Right ventricle myocardium inferior (tissue), 1 donor: ENCODE measurements around the gene PACS2. TPM values are rescaled to one million over a fixed set of nuclear protein-coding genes. Genes with fewer than 3 reads are reported as not detected.
"Not testable (repeated sequence)": the region's sequence is repeated elsewhere in the genome, so short reads cannot be mapped to it uniquely, and the experiment has no call there.

ENCODE experiments used
- ATAC-seq: fragments of 200-7000 bp; cut with Tn5 transposase; one replicate; pipeline ENCODE4 v1.9.1; 2020; ENCODE audit warnings: mild to moderate bottlenecking, moderate library complexity
- DNase-seq: peaks from one replicate; pipeline ENCODE4 v3.0.0; 2021; ENCODE audit errors: missing footprints
- intact Hi-C: fragments of 100-400 bp; cut with DNase I; formaldehyde crosslinking; loops from one replicate; pipeline ENCODE4 v1.11.0; 2022
- total RNA-seq: library from RNA; stranded (reverse); fragmentation: NEBNext Ultra II Directional; extraction: Animal tissue kit (Norgen Biotek cat#: 25700); gene quantifications from one replicate; pipeline ENCODE4 v1.2.1, GENCODE V29; 2021
- donor health status: DM: no; HTN: yes; CAD: no; lungs with severe emphysema.

The PACS2 gene
- total RNA-seq, 1 donor from 2014 or later = 69.1 TPM

- DNase-seq = no peak
- intact Hi-C loops = no loop called here
- ATAC-seq = no peak
Observed at GRCh38 chr14:105355850-105356604, 41.5 kb downstream of the PACS2 start.

GRCh38 chr14:105356927-105357326 is 42.4 kb downstream of the PACS2 start:
- DNase-seq (no peak), ATAC-seq (no peak)
- intact Hi-C loops = no loop called here

- intact Hi-C loops = no loop called here
- DNase-seq (no peak), ATAC-seq (no peak)
Observed at GRCh38 chr14:105357626-105358025, 43.1 kb downstream of the PACS2 start.

DNA sequence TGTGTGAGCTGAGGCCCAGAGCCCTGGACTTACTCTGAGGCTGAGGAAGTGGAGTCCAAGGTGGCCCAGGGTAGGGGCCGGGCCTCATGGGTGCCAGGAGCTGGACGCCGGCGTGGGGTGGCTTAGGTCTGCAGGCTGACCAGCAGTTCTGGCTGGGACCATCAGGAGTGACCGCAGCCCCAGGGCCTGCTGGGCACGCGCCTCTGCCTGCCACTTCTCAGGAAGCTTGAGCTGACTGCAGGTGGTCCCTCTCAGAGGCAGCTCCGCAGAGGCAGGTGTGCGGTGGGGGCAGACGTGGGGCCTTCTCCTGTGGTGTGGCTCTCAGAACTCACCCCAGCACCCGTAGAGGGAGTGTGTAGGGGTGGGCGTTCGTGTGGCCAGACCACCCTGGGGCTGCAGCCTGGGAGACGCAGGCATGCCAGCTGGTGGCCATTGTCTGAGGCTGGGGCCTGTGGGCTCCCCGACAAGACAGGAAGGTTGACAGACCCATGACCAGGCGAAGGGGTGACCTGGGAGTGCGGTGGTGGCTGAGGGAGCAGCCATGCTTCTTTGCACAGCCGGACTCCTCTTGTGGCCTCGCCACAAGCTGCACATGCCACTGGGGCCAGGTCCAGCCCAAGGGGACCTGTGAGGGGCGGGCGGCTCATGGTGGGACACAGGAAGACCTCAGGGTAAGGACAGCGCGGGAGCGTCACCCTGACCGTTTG is 43.7 kb downstream of the PACS2 start:
- intact Hi-C loops = no loop called here
- DNase-seq = no peak
- ATAC-seq = peak; percentile 20

GRCh38 chr14:105358943-105359342 is 44.4 kb downstream of the PACS2 start:
- DNase-seq (no peak), ATAC-seq (no peak)
- intact Hi-C loops = no loop called here

DNA sequence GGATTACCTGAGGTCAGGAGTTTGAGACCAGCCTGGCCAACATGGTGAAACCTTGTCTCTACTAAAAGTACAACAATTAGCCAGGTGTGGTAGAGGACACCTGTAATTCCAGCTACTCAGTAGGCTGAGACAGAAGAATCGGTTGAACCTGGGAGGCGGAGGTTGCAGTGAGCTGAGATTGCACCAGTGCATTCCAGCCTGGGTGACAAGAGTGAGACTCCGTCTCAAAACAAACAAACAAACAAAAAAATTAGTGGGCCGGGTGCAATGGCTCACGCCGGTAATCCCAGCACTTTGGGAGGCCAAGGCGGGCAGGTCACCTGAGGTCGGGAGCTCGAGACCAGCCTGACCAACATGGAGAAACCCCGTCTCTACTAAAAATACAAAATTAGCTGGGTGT is 46.9 kb downstream of the PACS2 start:
- intact Hi-C loops, DNase-seq, ATAC-seq: not testable (repeated sequence)

DNA sequence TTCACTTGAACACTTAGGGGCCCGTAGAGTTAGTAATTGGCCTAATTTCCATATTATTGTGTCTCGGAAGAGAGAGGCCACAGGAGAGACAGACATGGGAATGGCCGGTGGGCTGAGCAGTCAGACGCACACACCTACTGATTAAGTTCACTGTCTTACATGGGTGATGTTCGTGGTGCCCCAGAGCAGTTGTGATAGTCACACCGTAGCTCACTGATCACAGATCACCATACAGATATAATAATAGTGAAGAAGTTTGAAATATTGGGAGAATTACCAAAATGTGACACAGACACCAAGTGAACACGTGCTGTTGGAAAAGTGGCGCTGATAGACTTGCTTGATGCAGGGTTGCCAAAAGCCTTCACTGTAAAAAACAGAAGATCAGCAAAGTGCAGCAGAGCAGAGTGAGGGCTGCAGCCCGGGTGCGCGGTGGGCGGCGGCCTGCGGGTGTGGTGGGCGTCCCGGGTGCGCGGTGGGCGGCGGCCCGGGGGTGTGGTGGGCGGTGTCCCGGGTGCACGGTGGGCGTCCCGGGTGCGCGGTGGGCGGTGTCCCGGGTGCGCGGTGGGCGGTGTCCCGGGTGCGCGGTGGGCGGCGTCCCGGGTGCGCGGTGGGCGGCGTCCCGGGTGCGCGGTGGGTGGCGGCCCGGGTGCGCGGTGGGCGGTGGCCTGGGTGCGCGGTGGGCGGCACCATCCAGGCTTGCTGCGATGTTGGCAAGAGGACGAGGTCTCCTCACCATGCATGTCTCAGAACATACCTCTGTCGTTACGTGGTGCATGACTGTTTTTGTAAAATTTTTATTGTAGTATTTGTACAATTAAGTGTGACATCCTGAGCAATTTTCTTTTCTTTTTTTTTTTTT is 49.5 kb downstream of the PACS2 start:
- peak; percentile 49 for ATAC-seq
- no peak for DNase-seq
- intact Hi-C loops = no loop called here

GRCh38 chr14:105365101-105365500 is 50.6 kb downstream of the PACS2 start:
- intact Hi-C loops = no loop called here
- ATAC-seq = no peak
- no peak for DNase-seq

DNA sequence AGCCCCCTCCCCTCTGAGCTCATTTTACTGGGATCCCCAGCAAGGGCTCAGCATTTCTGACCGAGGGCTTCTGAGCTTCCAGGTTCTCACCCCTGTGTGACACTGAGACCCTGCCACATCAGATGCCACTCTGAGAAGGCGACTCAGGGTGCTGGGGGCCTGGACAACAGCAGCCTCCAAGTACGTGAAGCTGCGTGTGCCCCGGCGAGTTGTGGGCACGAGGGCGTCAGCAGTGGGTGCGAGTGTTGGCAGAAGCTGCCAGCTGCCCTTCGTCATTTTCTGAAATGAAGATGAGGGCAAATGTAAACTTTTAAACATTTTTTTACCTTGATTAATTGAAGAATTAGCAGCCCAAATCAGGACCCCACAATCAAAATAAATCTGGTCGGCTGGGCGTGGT is 51.1 kb downstream of the PACS2 start:
- ATAC-seq (no peak), DNase-seq (no peak)
- intact Hi-C loops = no loop called here

DNA sequence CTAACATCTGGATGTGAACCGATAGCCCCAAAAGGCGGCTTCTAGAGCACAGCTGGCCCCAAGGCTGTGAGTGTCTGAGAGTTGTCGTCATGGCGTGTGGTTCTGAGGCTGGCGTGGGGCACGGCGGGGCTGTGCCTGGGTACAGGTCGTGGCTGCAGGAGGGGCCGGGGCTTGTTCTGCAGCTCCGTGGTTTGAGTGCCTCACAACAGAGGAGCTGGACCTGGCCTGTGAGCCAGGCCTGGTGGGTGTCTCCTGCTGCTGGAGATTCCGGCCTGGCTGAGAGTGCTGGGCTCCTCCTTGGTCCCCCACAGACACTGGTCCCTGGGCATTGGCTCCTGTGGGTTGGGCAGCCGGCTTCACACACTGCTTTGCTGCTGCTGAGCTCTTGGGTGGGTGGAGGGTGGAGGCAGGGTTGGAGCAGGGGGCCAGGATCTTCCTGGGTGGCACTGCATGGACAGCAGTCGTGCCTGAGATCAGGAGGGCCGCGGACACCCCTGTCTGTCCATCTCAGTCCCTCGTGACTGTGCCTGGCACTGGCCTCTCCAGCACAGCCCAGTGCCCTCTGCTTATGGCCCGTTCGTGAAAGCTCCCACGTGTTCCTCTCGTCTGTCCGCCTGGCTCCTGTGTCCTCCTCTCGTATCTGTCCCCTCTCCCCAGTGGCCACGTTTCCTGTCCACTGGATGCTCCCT is 52.0 kb downstream of the PACS2 start:
- DNase-seq (no peak), ATAC-seq (no peak)
- intact Hi-C loops = no loop called here

- DNase-seq = peak; percentile 39
Observed at GRCh38 chr14:105367116-105368031, 52.8 kb downstream of the PACS2 start.

DNA sequence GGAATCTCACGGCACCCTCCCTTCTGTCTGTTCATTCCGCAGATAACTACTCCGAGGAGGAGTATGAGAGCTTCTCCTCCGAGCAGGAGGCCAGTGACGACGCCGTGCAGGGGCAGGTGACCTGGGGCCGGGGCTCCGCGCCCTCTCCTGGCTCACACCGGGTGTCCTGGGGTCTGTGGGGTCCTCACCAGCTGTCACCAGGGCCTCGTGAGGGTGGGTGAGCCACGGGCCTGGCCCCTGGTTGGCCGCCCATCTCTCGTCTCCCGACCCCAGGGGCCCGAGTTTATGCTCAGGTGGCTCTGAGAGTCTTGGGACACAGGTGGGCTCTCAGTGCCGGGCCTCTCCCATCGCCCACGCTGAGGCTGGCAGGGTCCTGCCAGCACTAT is 53.5 kb downstream of the PACS2 start:
- peak; percentile 40 for DNase-seq
- intact Hi-C loops = no loop called here
- ATAC-seq = no peak

More at GRCh38 chr14:105367116-105368031, 52.8 kb downstream of the PACS2 start:
- no peak for ATAC-seq
- intact Hi-C loops = no loop called here

DNA sequence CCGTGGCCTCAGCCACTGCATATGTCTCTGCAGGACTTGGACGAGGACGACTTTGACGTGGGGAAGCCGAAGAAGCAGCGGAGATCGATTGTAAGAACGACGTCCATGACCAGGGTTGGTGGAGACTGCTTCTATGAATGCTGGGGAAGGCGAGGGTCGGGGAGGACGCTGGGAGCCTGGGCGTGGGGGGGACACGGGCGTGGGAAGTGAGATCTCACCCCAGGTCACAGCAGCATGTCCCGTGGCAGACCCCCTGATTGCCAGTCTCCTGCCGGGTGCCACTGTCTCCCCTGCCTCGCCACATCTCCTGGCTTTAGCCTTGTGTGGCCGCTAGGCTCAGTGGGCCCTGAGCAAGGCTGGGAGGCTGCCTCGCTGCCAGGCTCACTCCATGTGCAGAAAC is 53.9 kb downstream of the PACS2 start:
- intact Hi-C loops = no loop called here
- DNase-seq (peak; percentile 65), ATAC-seq (no peak)

DNA sequence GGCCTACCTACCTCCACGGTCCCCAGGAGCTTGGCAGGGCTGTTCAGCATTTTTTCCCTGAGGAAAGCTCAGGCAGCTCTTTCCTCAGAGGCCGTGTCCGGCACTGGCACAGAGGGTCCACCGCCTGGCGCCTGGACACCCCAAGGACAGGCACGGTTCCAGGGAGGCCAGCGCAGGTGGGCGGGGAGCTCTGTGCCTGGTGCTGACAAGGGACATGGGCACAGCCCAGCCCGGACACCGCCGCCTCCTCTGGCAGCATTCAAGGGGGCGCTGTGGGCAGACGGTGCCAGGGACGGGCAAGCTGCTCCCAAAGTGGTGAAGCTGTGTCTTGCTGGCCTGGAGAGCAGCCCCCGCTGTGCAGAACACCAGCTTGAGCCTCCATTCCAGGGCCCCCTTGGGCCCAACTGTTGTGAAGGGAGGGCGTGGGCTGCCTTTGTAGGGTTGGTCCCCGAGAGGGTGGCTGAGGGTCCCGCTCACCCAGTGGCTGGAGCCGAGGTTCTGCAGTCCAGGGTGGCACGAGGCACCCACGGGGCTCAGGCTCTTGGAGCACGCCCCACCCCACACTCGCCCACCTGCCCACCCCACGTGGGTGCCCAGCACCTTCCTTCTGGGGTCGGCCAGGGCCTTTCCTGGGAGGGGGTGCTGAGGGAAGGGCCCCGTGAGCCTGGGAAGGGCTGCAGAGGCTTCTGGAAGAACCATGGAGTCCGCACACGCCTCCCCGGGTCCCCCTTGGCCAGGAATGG is 54.5 kb downstream of the PACS2 start:
- no peak for ATAC-seq
- DNase-seq = peak; percentile 62
- intact Hi-C loops = no loop called here

DNA sequence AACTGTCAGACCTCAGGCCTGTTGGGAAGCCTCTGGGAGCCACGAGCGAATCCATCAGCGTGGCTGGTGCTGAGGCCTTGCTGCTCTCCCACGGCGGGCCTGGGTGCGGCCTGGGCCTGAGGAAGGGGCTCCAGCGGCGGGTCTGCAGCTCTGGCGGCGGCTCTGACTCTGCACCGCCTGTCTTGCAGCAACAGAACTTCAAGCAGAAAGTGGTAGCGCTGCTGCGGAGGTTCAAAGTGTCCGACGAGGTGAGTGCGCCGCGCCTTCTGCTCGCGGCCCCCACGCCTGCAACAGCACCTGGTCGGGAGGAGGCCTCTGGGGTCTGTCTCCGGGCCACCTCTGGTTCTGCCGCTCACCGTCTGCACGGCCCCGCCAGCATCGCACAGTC is 55.1 kb downstream of the PACS2 start:
- intact Hi-C loops = loop anchor here (1.0 to 5.0 kb wide), 2 partner anchors 78 to 120 kb away; no protein-coding TSS in a partner anchor
- ATAC-seq (no peak), DNase-seq (no peak)

DNA sequence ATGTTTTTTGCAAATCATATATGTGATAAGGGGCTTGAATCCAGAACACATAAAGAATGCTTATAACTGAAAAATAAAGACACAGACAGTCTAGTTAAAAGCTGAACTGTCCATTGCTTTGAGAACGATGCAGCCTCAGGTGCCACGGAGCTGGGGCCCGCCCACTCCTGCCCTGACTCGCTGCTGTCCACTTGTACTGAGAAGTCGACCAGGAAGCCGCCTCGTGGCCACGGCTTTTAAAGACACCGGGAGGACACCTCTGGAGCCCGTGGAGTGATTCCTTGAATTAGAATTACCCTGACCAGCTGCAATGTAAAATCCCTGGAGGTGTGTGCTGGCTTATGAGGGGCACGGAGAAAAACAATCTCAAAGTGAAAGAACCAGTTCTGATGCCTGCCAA is 59.8 kb downstream of the PACS2 start:
- DNase-seq = no peak
- ATAC-seq = no peak
- intact Hi-C loops = loop anchor here (5.0 kb wide), 1 partner anchor 73 kb away; no protein-coding TSS in a partner anchor

DNA sequence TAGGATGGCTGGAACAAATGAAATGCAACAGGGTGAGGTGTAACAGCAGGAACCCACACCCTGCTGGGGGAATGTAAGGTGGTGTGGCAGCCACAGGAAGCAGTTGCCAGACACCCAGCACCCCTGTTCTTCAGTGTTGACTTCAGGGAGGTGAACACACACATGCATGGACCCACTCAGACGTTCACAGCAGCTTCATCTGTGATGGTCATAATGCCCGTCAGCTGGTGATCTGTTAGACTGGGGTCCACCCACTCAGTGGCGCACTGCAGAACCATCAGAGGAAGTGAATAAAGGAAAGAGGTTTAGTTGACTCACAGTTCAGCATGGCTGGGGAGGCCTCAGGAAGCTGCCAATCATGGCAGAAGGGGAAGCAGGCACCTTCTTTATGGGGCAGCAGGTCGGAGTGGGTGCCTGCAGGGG is 61.1 kb downstream of the PACS2 start:
- ATAC-seq (no peak), DNase-seq (no peak)
- intact Hi-C loops = no loop called here
